ENCODE results near the gene NTMT2. TPM values are rescaled to one million over a fixed set of nuclear protein-coding genes. Genes with fewer than 3 reads are reported as not detected.

Gene NTMT2
- polyA plus RNA-seq, 1 donor (not counting 4 experiments of a cell fraction or from before 2014, with no cell fraction given), result not detected

DNA sequence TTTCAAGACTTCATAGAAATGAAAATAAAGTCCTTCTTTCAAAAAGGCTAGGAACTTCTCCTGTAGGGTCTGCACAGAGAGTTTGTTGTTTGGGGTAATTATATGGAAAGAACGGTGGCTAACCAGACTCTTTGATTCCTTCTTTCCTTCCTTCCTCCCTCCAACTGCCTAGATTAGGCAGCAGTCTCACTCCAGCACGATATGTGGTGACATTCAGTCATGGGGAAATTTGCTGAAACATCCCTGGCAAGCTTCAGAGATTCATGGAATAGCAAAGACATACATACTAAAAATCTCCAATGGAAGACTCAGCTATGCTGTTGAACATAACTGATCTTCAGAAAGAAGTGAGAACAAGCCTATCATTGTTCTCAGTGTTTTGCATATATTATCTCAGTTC, 4.3 kb downstream of the NTMT2 start:
- no peak for FAIRE-seq
- Histone ChIP-seq H3K9me3 (ENCODE audit: control insufficient read depth, low read depth, low read length) (no peaks in the 10 kb centered on the region), H3K9me1 (ENCODE audit: control insufficient read depth, extremely low read depth, insufficient read depth, low read length) (no peaks in the 10 kb centered on the region), H3K9ac (ENCODE audit: control insufficient read depth, extremely low read depth, insufficient read depth, low read length) (no peak overlapping the region), H3K27me3 (ENCODE audit: control insufficient read depth, extremely low read depth, insufficient read depth, low read length) (no peaks in the 10 kb centered on the region), H3K4me1 (ENCODE audit: control insufficient read depth, extremely low read depth, insufficient read depth, low read length) (no peaks in the 10 kb centered on the region), H3K79me2 (ENCODE audit: control insufficient read depth, insufficient read depth, low read length) (no peaks in the 10 kb centered on the region), H4K20me1 (ENCODE audit: control insufficient read depth, extremely low read depth, insufficient read depth, low read length) (no peaks in the 10 kb centered on the region), H3K4me2 (ENCODE audit: control insufficient read depth, extremely low read depth, insufficient read depth, low read depth, low read length) (no peak overlapping the region), H3K4me3 (ENCODE audit: control insufficient read depth in 2 of 3, extremely low read depth in 1 of 3, insufficient read depth in 2 of 3, low read depth in 1 of 3, low read length in 3 of 3) (no peak overlapping the region), H2AFZ (ENCODE audit: control insufficient read depth, low read length) (no peak overlapping the region), H3K36me3 (ENCODE audit: control insufficient read depth in 2 of 2, extremely low read depth in 1 of 2, insufficient read depth in 2 of 2, low read length in 2 of 2) (no peaks in the 10 kb centered on the region), H3K27ac (ENCODE audit: control insufficient read depth, insufficient read depth, low read length) (no peak overlapping the region)
- TF ChIP-seq, protein P1, sequence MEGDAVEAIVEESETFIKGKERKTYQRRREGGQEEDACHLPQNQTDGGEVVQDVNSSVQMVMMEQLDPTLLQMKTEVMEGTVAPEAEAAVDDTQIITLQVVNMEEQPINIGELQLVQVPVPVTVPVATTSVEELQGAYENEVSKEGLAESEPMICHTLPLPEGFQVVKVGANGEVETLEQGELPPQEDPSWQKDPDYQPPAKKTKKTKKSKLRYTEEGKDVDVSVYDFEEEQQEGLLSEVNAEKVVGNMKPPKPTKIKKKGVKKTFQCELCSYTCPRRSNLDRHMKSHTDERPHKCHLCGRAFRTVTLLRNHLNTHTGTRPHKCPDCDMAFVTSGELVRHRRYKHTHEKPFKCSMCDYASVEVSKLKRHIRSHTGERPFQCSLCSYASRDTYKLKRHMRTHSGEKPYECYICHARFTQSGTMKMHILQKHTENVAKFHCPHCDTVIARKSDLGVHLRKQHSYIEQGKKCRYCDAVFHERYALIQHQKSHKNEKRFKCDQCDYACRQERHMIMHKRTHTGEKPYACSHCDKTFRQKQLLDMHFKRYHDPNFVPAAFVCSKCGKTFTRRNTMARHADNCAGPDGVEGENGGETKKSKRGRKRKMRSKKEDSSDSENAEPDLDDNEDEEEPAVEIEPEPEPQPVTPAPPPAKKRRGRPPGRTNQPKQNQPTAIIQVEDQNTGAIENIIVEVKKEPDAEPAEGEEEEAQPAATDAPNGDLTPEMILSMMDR (optimal IDR thresholded peaks at IDR 0.05 in 1 of 3, IDR thresholded peaks at IDR 0.05 in 1 of 3, conservative IDR thresholded peaks at IDR 0.05 in 1 of 3; ENCODE audit: extremely low read depth in 1 of 3, insufficient read depth in 2 of 3, low read length in 3 of 3), result no peak
- TF ChIP-seq EZH2 (IDR thresholded peaks at IDR 0.05; ENCODE audit: low read length), result no peak
- no peak for DNase-seq (ENCODE audit: low read depth, low spot score)
- dilution Hi-C loops (cut with MboI; ENCODE audit: extremely low pct_ligation_motif_present, low sequenced_read_pairs), result no loop called here

DNA sequence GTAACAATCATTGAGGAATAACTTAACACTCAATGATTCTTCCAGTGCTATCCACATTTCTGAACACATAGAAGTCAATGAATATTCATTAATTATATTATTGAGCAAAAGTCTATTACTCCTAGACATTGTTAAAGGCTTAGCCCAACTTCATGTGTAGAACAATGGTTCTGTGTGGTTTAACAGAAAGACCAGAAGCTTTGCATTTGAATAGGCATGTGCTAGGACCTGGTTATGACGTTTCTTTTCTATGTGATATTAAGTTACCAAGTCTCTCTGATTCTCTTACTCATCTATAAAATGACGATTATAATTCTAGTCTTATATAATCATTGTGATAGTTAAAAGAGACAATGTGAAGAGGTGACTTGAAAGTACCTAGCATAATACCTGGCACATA, 5.2 kb downstream of the NTMT2 start:
- H3K9me3 ChIP-seq (ENCODE audit: control insufficient read depth, low read depth, low read length), result no peaks in the 10 kb centered on the region
- no peak overlapping the region for H3K4me3 ChIP-seq (ENCODE audit: control insufficient read depth in 2 of 3, extremely low read depth in 1 of 3, insufficient read depth in 2 of 3, low read depth in 1 of 3, low read length in 3 of 3)
- no peak overlapping the region for H2AFZ ChIP-seq (ENCODE audit: control insufficient read depth, low read length)
- FAIRE-seq, result no peak
- no peak overlapping the region for H3K9ac ChIP-seq (ENCODE audit: control insufficient read depth, extremely low read depth, insufficient read depth, low read length)
- no peaks in the 10 kb centered on the region for H3K79me2 ChIP-seq (ENCODE audit: control insufficient read depth, insufficient read depth, low read length)
- no peak for DNase-seq (ENCODE audit: low read depth, low spot score)
- no peaks in the 10 kb centered on the region for H3K9me1 ChIP-seq (ENCODE audit: control insufficient read depth, extremely low read depth, insufficient read depth, low read length)
- dilution Hi-C loops (cut with MboI; ENCODE audit: extremely low pct_ligation_motif_present, low sequenced_read_pairs), result no loop called here
- H4K20me1 ChIP-seq (ENCODE audit: control insufficient read depth, extremely low read depth, insufficient read depth, low read length), result no peaks in the 10 kb centered on the region
- H3K27ac ChIP-seq (ENCODE audit: control insufficient read depth, insufficient read depth, low read length), result no peak overlapping the region
- H3K4me2 ChIP-seq (ENCODE audit: control insufficient read depth, extremely low read depth, insufficient read depth, low read depth, low read length), result no peak overlapping the region
- TF ChIP-seq, protein P1 (optimal IDR thresholded peaks at IDR 0.05 in 1 of 3, IDR thresholded peaks at IDR 0.05 in 1 of 3, conservative IDR thresholded peaks at IDR 0.05 in 1 of 3; ENCODE audit: extremely low read depth in 1 of 3, insufficient read depth in 2 of 3, low read length in 3 of 3), result no peak
- no peak for TF ChIP-seq EZH2 (IDR thresholded peaks at IDR 0.05; ENCODE audit: low read length)
- no peaks in the 10 kb centered on the region for H3K4me1 ChIP-seq (ENCODE audit: control insufficient read depth, extremely low read depth, insufficient read depth, low read length)
- no peaks in the 10 kb centered on the region for H3K27me3 ChIP-seq (ENCODE audit: control insufficient read depth, extremely low read depth, insufficient read depth, low read length)
- H3K36me3 ChIP-seq (ENCODE audit: control insufficient read depth in 2 of 2, extremely low read depth in 1 of 2, insufficient read depth in 2 of 2, low read length in 2 of 2), result no peaks in the 10 kb centered on the region
